Upper lobe of left lung (tissue), 6 donors: ENCODE results near the gene DMBT1. TPM values are rescaled to one million over a fixed set of nuclear protein-coding genes. Genes with fewer than 3 reads are reported as not detected.
A peak's percentile ranks its signal among the peaks of the same experiment; 100 is the strongest.

Source experiments
- ATAC-seq, 2 donors: fragments of 200-7000 bp; cut with Tn5 transposase; one replicate each; pipeline ENCODE4 v1.9.1; 2022; ENCODE audit warnings: mild to moderate bottlenecking in 2 of 2, moderate library complexity in 2 of 2; ENCODE audit not compliant: low FRiP score in 2 of 2
- DNase-seq, 2 donors: peaks; one replicate each; pipeline ENCODE4 v3.0.0-alpha.2; 2019 to 2020
- H3K27ac ChIP-seq, 4 donors: fragments of 200-600 bp; sonication (generic); one replicate each; pipeline ENCODE4 v1.5.1; 2016 to 2019
- H3K27me3 ChIP-seq, 4 donors: fragments of 200-600 bp; sonication (generic); one replicate each; pipeline ENCODE4 v1.5.1; 2017 to 2019
- H3K36me3 ChIP-seq, 4 donors: fragments of 200-600 bp; sonication (generic); one replicate each; pipeline ENCODE4 v1.5.1; 2016 to 2019
- H3K4me1 ChIP-seq, 4 donors: fragments of 200-600 bp; sonication (generic); one replicate each; pipeline ENCODE4 v1.5.1; 2018 to 2019
- H3K4me3 ChIP-seq, 4 donors: fragments of 200-600 bp; sonication (generic); one replicate each; pipeline ENCODE4 v1.5.1; 2017 to 2019; ENCODE audit warnings: mild to moderate bottlenecking in 2 of 4, moderate library complexity in 1 of 4
- H3K9me3 ChIP-seq, 4 donors: fragments of 200-600 bp; sonication (generic); one replicate each; pipeline ENCODE4 v1.5.1; 2018 to 2019
- CTCF ChIP-seq, 6 experiments: fragments of 450-650 bp in 4 of 6; fragments of 200-600 bp in 2 of 6; sonication (generic) in 2 of 6; IDR thresholded peaks; one replicate each; pipeline ENCODE4 v1.5.1; 2016 to 2019; ENCODE audit warnings: antibody characterized with exemption in 6 of 6
- EP300 ChIP-seq, 4 donors: sonication (generic); formaldehyde crosslinking; IDR thresholded peaks; one replicate each; pipeline ENCODE4 v1.5.1; 2017; ENCODE audit warnings: antibody characterized with exemption in 4 of 4, control low read depth in 2 of 4
- POLR2A ChIP-seq, 4 donors: fragments of 450-650 bp; IDR thresholded peaks; one replicate each; pipeline ENCODE4 v1.5.1; 2016 to 2017; ENCODE audit warnings: antibody characterized with exemption in 4 of 4, mild to moderate bottlenecking in 2 of 4
- POLR2AphosphoS5 ChIP-seq, 2 donors: sonication (generic); formaldehyde crosslinking; IDR thresholded peaks; one replicate each; pipeline ENCODE4 v1.5.1; 2017; ENCODE audit warnings: antibody characterized with exemption in 2 of 2
- WGBS, 2 donors: methylation state at CpG; one replicate each; pipeline ENCODE4 v1.1.5; 2017 to 2018; 5-methylcytosine and 5-hydroxymethylcytosine counted together
- total RNA-seq, 6 donors: library from RNA; depleted of rRNA in 4 of 6; stranded (reverse); fragments of >200 nt in 4 of 6; gene quantifications; one replicate each; pipeline versions ENCODE4 v1.1.0 to v1.2.1, GENCODE V29; 2016 to 2021
- donor health status: DM: no; HTN: no; CAD: no; lungs with moderate emphysema.
- donor health status: DM: no; HTN: yes; CAD: no; lungs with severe emphysema.

DMBT1 gene
- total RNA-seq, 6 donors from 2014 or later, result 16.8 to 201 (median 39.4) TPM

- no peak for ATAC-seq
- H3K4me1 ChIP-seq, result peaks cover 10 to 21% (median 15%) of the 10 kb centered on the region in 4 donors
- TF ChIP-seq CTCF (IDR thresholded peaks at IDR 0.05) (no peak), EP300 (IDR thresholded peaks at IDR 0.05) (no peak), POLR2A (IDR thresholded peaks at IDR 0.05) (no peak)
Observed at GRCh38 chr10:122561792-122562191, 1.2 kb downstream of the DMBT1 start.

GRCh38 chr10:122564980-122565379, 4.4 kb downstream of the DMBT1 start:
- no peak for TF ChIP-seq CTCF (IDR thresholded peaks at IDR 0.05)
- TF ChIP-seq POLR2A (IDR thresholded peaks at IDR 0.05), result no peak
- TF ChIP-seq EP300 (IDR thresholded peaks at IDR 0.05), result no peak
- TF ChIP-seq POLR2AphosphoS5 (IDR thresholded peaks at IDR 0.05), result no peak
- H3K4me3 ChIP-seq, result no peak overlapping the region
- H3K27ac ChIP-seq, result no peak overlapping the region
- no peak for DNase-seq
- no peak for ATAC-seq
- H3K9me3 ChIP-seq, result no peaks in the 10 kb centered on the region
- peaks cover 10 to 15% (median 12%) of the 10 kb centered on the region in 4 donors for H3K4me1 ChIP-seq
- H3K27me3 ChIP-seq, result no peaks in the 10 kb centered on the region
- no peaks in the 10 kb centered on the region for H3K36me3 ChIP-seq

More at GRCh38 chr10:122561792-122562191, 1.2 kb downstream of the DMBT1 start:
- no peaks in the 10 kb centered on the region for H3K9me3 ChIP-seq
- DNase-seq, result no peak
- no peaks in the 10 kb centered on the region for H3K27me3 ChIP-seq
- H3K27ac ChIP-seq, result peak overlapping the region in 1 of 4 donors; percentile 46
- peak overlapping the region in 2 of 4 donors; percentile 13 to 31 for H3K4me3 ChIP-seq
- H3K36me3 ChIP-seq, result no peaks in the 10 kb centered on the region

- peak in 1 of 2 donors; percentile 83 for DNase-seq
- ATAC-seq, result peak; percentile 72 to 84
- WGBS, 2 donors, result 12 to 15% methylated on average over 13 of the region's 13 CpGs
- no peaks in the 10 kb centered on the region for H3K36me3 ChIP-seq
- H3K27me3 ChIP-seq, result no peaks in the 10 kb centered on the region
- H3K9me3 ChIP-seq, result no peaks in the 10 kb centered on the region
- H3K4me1 ChIP-seq, result peaks cover 5 to 10% (median 8%) of the 10 kb centered on the region in 4 donors
- peak overlapping the region in 1 of 4 donors; percentile 59 for H3K27ac ChIP-seq
- peak; percentile 61 to 90 (median 82) for TF ChIP-seq CTCF (IDR thresholded peaks at IDR 0.05)
- TF ChIP-seq EP300 (IDR thresholded peaks at IDR 0.05), result no peak
- peak overlapping the region in 2 of 4 donors; percentile 19 to 25 for H3K4me3 ChIP-seq
Observed at GRCh38 chr10:122565766-122566206, 5.2 kb downstream of the DMBT1 start.

- no peak overlapping the region for H3K27ac ChIP-seq
- no peaks in the 10 kb centered on the region for H3K27me3 ChIP-seq
- no peaks in the 10 kb centered on the region for H3K36me3 ChIP-seq
- peaks cover 5 to 10% (median 8%) of the 10 kb centered on the region in 4 donors for H3K4me1 ChIP-seq
- no peak for TF ChIP-seq POLR2A (IDR thresholded peaks at IDR 0.05)
- no peak for TF ChIP-seq CTCF (IDR thresholded peaks at IDR 0.05)
- no peak for TF ChIP-seq POLR2AphosphoS5 (IDR thresholded peaks at IDR 0.05)
- no peak for TF ChIP-seq EP300 (IDR thresholded peaks at IDR 0.05)
- H3K9me3 ChIP-seq, result no peaks in the 10 kb centered on the region
- ATAC-seq (no peak), DNase-seq (no peak)
- 94 to 96% methylated on average over 1 of the region's 1 CpG for WGBS, 2 donors
- H3K4me3 ChIP-seq, result no peak overlapping the region
Observed at GRCh38 chr10:122566632-122567031, 6.1 kb downstream of the DMBT1 start.

- DNase-seq (no peak), ATAC-seq (peak; percentile 20 to 53)
- Histone ChIP-seq H3K27ac (no peak overlapping the region), H3K27me3 (no peaks in the 10 kb centered on the region), H3K4me1 (peaks cover 5 to 10% (median 8%) of the 10 kb centered on the region in 4 donors), H3K4me3 (no peak overlapping the region), H3K36me3 (no peaks in the 10 kb centered on the region), H3K9me3 (no peaks in the 10 kb centered on the region)
- 55 to 95% methylated on average over 4 to 5 of the region's 5 CpGs for WGBS, 2 donors
- TF ChIP-seq EP300 (IDR thresholded peaks at IDR 0.05) (no peak), POLR2AphosphoS5 (IDR thresholded peaks at IDR 0.05) (no peak), POLR2A (IDR thresholded peaks at IDR 0.05) (no peak), CTCF (IDR thresholded peaks at IDR 0.05) (peak in 5 of 6 experiments; percentile 44 to 57 (median 48))
Observed at GRCh38 chr10:122567056-122567660, 6.6 kb downstream of the DMBT1 start.
